Suprapubic skin (tissue), 4 donors: ENCODE results near the gene C2CD4A.

Experiments used
- CTCF ChIP-seq, 2 donors: fragments of 200-600 bp in 1 of 2; fragments of 450-650 bp in 1 of 2; sonication (generic) in 1 of 2; IDR thresholded peaks; one replicate each; pipeline ENCODE4 v1.5.1; 2016 to 2019; ENCODE audit warnings: antibody characterized with exemption in 2 of 2, mild to moderate bottlenecking in 1 of 2, moderate library complexity in 1 of 2
- POLR2A ChIP-seq, 2 donors: fragments of 450-650 bp; IDR thresholded peaks; one replicate each; pipeline ENCODE4 v1.6.1; 2017; ENCODE audit warnings: antibody characterized with exemption in 2 of 2, mild to moderate bottlenecking in 2 of 2, moderate library complexity in 2 of 2
- POLR2AphosphoS5 ChIP-seq, 3 donors: sonication (generic); formaldehyde crosslinking; IDR thresholded peaks; one replicate each; pipeline ENCODE4 v1.6.1; 2017; ENCODE audit warnings: antibody characterized with exemption in 3 of 3

DNA sequence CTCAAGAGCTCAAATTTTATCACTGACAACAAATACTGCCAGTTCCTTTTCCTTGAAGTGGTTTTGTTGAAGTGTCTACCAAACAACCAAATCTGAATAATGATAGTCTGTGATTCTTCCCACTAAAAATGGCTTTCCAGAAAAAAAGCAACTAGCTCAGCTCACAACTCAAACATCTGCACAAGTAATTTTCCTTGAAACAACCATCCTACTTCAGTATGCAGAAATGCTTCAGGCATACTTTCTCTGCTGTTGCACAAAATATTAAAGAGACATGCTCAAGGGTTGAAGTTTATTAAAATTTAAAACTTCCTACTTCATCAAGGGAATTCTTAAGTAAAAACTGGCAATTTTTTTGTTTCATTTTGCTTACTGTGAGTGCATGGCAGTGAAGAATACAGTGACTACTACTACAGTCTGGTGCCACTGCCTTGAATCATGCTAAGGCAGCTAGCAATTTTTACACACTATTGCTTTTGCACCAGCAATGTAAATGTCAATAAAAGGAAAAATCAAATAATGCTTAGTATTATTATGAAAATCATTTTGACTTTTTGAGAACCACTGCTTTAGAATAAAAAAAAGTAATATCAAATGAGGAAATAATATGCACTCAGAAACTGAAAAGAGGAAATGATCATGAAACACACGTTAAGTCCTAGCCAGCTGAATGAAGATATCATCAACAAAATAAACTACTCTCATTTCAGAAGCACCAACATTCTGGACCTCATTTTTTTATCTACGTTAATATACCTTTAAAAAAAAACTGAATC is 40.1 kb upstream of the C2CD4A start:
- TF ChIP-seq POLR2A (IDR thresholded peaks at IDR 0.05) = no peak
- no peak for TF ChIP-seq POLR2AphosphoS5 (IDR thresholded peaks at IDR 0.05)
- TF ChIP-seq CTCF (IDR thresholded peaks at IDR 0.05) = no peak
